ENCODE data around the gene SUSD3.
"Not testable (repeated sequence)": the region's sequence is repeated elsewhere in the genome, so short reads cannot be mapped to it uniquely, and the experiment has no call there.

Gene SUSD3

DNA sequence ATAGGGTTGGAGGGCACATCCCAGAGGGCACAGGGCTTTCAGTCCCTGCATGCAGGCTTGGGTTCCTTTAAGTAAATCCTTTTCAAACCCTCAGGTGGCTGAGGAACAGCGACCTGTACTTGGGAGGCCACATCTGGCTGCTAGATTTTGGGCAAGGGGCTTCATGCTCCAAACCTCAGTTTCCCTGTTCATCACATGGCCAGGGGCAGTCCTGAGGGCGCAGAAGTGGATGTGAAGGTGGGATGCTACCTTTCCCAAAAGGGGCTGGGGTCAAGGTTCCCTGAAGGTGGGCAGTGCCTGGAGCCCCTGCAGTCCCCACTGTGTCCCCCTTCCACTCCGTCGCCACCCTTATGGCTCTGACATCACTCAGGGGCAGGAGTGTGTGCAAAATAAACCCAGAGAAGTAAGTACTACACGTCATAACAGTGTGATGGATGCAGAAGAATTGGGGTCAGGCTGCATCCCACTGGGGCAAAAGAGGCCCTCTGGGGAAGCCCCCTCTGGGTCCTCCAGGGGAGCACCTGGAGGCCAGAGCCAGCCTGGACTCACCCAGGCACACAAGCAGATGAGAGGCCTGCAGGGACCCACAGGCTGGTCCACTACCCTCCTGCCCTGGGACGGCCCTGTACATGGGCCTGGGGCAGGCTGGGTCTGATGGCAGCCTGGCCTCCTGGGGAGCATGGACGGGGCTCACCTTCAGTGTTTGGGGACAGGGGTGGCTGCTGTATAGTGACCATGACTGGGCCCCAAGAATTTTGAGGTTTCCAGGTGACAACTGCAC lies 35.6 kb downstream of the SUSD3 start:
- DNase-seq (ENCODE audit: low spot score), result no peak

DNA sequence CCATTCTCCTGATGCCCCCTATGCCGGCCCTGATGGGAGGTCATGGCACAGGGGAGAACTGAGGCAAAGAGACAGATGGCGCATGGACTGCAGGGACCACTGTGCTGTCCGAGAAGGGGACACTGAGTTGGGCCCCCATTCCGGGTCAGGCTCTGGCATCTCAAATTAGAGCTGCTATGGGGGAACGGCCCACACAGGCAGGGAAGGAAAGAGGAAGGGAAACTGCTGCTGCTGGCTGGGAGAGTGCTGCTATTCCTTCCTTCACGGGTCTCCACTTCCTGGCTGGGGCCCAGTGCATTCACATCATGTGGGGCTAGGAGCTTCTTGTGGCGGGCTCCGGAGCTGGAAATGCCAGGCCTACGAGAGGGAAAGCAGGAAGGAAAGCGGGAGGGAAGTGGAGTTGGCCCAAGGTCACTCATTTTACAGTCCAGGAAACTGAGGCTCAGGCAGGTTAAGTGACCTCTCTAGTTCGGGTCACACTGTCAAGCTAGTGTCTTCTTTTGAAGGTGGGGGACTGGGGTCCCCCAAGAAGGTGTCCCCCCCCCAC lies 36.2 kb downstream of the SUSD3 start:
- DNase-seq (ENCODE audit: low spot score), result no peak

DNA sequence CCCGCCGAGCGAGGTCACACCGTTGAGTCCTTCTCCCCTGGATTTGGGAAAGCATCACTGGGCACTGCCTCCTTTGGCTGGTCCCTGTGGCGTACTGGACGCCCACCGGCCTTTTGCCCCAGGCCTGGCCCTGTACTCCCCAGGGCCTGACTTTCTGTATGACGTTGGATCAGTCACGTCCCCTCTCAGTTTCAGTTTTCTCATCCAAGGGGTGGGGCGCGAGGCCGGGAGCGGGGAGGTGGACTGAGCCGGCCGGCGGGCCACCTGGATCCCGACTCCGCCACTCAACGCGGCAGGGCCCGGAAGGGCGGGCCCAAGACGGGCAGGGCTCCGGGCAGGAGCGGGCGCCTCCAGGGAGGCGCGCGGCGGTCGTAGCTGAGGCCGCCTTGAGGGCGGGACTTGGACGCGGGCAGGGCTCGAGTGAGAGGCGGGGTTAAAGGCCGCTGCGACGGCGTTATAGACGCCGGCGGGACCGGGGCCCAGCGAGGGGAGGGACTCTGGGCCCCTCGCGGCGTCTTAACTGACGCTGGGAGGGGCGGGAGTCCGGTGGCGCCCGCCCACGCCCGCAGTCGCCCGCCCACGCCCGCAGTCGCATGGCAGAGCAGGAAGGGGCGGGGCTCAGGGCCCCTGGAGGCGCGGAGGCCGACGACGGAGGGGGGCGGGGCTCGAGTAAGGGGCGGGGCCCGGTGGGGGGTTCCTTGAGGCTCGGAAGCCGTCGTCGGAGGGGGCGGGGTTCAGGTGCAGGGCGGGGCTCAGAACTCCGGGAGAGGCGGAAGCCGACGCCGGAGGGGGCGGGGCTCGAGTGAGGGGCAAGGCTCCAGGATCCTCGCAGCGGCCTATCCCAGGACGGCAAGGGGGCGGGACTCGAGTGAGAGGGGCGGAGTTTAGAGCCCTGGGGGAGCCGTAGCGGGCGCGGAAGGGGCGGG lies 37.0 kb downstream of the SUSD3 start:
- DNase-seq (ENCODE audit: low spot score), result peak; percentile 100

DNA sequence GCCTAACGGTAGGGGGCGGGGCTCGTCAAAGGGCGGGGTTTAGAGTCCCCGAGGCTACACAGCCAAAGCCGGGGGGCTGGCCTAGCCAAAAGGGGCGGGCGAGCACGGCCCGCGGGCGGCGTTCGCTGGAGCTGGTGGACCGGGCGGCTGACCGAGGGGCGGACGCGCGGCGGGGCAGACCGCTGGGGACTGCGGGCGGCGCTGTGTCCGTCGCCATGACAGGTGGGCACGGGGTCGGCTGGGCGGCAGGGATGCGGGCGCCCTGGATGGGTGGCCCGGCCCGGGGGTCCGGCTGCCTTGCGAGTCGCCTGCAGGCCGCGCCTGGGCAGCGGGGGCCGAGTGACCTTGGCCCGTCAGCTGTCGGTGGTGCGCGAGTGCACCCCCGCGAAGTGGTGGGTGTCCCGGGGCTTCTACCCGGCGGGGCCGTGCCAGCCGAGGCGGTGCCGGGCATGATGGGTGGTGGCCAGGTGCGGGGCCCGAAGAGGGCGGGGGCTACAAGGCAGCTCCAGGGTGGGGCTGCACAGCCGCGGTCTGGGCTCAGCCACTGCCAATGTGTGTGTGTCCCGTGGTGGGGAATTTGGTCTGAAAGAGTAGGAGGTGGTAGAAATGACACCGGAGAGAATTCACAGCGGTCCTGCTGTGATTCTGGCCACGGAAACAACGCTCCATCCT lies 37.8 kb downstream of the SUSD3 start, which contains the start of gene CARD19:
Gene CARD19 (plus strand): TSS at position 87 of the 672 bp plus-strand sequence. CDS start 129 bp downstream, at position 216.
- peak; percentile 40 for DNase-seq (ENCODE audit: low spot score)

DNA sequence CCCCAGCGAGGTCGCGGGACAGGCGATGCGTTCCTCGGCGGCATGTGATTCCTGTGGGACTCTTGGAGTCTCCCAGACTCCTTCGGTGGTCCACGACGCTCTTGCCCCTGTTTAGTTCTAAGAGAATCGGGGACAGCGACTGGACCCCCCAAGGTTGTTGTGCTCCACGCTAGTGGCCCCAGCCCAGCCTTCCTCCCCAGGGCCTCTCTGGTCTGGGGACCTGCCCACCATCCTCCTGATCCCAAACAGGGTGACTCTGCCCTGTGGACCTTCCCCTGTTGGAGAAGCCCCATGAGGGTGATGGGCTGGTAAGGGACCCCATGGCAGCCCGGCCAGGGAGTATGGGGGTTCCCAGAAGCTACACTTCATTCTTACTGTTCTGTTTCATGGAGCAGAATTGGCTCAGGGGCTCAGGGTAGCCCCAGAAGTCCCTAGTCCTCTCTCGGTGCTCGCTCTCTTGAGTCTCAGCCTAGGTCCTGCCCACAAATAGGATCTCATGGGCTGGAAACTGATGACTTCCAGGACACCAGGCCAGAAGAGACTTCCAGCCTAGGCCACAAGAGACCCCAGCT lies 38.4 kb downstream of the SUSD3 start:
- DNase-seq (ENCODE audit: low spot score), result no peak

DNA sequence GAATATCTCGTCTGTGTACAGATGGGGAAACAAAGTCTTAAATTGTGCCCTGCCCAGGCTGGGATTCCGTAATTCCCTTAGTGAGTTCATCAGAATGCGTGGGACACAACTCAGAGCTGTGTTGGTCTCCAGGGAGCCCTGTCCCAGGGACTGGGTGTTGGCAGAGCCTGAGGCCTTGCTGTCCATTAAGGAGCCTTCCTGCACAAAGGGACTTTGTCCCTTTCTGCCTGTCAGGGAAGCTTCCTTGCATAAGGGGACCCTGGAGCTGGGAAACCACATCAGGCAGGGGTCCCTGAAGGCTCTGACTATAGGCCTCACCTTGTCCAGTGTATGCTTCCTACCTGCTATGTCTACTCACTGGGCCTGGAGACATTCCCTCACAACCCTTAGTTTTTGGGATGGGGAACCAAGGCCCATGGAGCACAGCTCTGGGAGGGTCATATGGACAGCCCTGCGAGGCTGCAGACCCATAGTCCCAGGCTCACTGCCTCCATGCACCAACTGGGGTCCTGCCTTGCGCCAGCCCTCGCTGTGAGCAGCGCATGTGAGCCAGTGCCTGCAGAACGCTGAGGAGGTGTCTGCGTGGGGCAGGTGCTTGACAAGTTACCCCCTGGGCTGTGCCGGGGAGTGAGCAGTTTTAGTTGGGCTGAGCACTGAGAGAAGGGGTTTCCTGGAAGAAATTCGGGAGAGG lies 39.2 kb downstream of the SUSD3 start:
- no peak for DNase-seq (ENCODE audit: low spot score)

DNA sequence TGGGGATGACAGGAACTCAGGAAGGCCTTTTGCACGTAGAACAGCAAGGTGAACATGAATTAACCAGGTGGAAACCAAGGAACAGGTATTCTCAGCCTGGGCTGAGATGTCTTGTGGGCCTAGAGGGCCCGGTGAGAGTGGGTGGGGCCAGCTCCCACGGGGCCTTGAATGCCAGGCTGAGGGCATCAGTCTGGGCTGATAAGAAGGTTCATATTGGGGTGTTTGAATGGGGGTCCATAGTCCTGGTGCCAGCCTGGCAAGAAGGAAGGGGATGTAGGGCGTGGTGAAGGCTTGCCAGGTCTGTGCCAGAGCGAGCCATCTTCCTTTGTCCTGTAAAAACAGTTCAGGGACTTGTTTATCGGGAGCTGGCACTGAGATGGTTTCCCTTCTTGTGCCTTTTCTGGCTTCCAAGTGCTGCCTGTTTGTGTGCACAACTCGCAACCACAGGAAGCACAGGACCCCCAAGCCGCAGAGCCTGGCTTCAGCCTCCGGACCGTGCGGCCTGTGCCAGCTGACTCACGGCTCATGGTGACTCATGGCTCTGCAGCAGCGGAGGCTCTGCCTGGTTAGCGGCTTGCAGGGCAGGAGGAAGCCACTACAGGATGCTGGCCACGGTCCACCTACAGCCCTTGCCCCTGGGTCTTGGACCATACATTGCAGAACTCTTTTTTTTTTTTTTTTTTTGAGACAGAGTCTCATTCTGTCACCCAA lies 39.9 kb downstream of the SUSD3 start:
- DNase-seq (ENCODE audit: low spot score), result peak; percentile 71

DNA sequence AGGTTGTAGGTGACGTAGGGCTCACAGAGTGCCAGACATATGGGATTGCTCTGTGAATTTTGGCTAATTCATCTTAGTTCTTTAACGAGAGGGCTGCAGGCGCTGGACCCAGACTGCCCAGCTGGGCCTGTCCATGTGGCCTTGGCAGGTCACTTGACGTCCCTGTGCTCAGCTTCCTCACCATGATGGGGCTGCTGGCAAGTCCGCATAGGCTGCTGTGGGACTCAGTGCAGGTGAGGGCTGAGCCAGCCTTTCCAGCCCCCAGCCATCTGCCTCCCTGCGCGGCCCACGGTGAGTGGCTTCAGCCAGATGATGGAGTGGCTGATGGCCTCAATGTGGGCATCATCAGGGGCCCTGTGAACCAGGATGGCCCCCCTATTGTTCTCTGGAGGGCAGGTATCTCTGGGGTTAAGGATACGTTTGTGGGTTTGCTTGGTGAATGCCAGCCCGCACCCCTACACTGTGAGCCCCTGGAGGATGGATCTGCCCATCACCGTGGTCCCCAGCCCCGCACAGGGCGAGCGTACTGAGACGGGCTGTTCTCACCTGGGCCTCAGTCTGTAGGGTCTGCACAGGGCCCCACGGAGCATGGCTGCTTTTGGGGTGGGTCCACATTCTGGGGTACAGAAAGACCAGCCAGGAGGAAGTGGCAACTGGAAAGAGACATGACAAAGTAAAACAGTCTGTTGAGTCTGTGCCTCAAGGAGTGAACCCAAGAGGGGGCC lies 41.2 kb downstream of the SUSD3 start:
- no peak for DNase-seq (ENCODE audit: low spot score)

DNA sequence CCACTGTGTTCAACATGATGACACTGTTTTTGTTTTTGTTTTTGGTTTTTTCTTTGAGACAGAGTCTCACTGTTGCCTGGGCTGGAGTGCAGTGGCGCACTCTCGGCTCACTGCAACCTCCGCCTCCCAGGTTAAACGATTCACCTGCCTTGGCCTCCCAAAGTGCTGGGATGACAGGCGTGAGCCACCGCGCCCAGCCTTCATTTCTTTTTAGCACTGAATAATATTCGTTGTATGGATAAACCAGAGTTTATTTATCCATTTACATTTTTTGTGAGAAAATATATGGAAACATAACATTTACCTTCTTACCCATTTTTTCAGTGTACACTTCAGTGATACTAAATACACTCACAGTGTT lies 41.8 kb downstream of the SUSD3 start:
- DNase-seq (ENCODE audit: low spot score), result no peak

DNA sequence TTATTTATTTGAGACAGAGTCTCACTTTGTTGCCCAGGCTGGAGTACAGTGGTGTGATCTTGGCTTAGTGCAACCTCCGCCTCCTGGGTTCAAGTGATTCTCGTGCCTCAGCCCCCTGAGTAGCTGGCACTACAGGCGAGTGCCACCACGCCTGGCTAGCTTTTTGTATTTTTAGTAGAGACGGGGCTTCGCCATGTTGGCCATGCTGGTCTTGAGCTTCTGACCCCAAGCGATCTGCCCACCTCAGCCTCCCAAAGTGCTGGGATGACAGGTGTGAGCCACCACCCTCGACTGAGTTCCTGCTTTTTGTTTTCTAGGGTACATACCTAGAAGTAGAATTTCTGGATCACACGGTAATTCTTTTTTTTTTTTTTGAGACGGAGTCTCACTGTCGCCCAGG lies 42.6 kb downstream of the SUSD3 start:
- not testable (repeated sequence) for DNase-seq (ENCODE audit: low spot score)

DNA sequence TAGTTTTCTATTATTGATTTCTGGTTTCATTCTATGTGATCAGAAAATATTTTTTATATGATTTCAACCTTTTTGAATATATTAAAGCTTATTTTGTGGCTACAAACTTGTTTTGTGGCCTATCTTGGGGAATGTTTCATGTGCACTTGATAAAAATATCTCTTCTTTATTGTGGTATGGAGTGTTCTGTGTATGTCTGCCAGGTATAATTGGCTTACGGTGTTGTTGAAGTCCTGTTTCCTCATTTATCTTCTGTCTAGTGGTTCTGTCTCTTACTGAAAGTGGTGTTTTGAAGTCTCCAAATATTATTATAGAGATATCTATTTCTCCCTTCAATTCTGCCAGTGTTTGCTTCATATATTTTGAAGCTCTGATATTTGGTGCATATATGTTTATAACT lies 47.1 kb downstream of the SUSD3 start:
- no peak for DNase-seq (ENCODE audit: low spot score)

DNA sequence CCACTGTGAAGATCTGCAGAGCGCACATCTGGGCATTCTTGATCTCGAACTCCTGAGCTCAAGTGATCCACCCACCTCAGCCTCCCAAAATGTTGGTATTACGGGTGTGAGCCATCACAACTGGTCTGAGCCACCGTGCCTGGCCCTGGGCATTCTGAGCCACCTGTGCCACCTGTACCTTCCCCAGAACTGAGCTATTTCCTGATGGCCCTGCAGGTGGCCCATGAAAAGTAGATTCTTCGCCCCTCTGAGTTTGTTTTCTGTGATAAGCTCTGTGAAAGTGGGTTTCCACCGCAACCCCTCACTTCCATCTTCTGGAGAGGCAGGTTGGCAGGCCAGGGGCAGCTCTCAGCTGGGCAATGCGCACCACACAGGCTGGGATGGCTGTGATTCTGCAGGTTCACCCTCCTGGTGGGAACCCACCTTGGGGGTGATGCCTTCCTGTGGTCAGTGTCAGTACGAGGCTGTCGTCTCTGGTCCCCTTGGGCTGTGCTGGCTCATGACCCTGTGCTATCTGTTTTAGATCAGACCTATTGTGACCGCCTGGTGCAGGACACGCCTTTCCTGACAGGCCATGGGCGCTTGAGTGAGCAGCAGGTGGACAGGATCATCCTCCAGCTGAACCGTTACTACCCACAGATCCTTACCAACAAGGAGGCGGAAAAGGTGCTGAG lies 48.8 kb downstream of the SUSD3 start:
- DNase-seq (ENCODE audit: low spot score), result no peak

DNA sequence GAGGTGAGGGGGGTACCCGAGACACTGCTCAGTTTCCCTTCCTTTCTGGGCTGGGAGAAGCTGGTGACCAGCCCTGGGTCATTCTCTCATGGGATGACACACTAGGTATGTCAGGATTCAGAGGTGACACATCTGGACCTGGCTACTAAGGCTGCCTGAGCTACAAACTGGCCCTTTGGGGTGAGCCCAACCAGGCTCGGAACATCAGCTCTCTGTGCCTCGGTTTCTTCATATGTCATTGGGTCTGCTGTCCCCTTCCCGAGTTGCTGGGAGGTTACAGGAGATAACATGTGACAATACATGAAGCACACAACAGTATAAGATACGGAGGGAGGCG lies 49.3 kb downstream of the SUSD3 start:
- no peak for DNase-seq (ENCODE audit: low spot score)

DNA sequence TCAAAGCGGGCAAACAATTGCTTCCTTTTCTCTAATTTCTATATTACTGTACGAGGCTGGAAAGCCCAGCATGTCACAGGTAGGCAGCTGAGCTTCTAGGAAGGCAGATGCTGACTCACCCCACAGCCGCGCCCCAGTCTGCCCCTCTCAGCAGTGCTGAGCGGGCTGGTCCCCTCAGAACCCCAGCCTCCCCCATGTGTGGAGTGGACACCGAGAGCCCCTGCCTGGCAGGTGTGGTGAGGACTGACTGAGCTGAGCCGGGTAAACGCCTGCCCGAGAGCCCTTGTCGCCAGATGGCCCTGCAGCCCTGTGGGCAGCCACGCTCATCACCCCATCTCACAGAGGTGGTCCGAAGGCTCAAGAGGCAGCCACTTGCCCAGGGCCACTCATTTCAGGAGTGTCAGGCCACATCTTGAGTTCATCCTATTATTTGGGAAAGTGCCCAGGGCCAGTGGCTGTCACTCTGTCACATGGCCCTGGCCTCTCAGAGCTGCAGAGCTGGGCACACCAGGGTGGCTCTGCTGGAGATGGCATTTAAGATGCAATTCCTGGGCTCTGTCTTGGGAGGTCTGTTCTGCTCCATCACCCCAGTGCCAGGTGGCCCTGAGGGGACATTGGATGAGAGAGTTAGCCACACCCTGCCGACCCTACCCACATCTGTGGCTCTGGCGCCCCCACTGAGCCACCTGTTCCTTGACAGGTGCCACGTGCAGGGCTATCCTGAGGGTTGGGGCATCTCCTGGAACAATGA lies 50.0 kb downstream of the SUSD3 start:
- DNase-seq (ENCODE audit: low spot score), result peak; percentile 57

DNA sequence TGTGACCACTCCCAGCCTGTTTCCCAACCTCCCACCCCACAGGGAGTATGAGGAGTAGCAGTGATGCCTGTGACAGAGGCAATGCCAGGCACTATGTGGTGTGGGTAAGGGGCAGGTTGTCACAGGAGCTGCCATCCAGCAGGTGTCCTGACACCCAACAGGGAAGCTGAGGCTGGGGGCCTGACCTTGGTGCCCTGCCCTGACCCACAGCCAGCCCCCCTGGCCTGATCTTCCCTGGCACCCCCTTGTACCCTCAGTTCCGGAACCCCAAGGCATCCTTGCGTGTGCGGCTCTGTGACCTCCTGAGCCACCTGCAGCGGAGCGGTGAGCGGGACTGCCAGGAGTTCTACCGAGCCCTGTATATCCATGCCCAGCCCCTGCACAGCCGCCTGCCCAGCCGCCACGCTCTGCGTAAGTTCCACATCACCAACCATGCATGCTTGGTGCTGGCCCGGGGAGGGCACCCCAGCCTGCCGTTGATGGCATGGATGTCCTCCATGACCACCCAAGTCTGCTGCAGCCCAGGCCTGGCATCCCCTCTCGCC lies 51.9 kb downstream of the SUSD3 start:
- DNase-seq (ENCODE audit: low spot score), result no peak

DNA sequence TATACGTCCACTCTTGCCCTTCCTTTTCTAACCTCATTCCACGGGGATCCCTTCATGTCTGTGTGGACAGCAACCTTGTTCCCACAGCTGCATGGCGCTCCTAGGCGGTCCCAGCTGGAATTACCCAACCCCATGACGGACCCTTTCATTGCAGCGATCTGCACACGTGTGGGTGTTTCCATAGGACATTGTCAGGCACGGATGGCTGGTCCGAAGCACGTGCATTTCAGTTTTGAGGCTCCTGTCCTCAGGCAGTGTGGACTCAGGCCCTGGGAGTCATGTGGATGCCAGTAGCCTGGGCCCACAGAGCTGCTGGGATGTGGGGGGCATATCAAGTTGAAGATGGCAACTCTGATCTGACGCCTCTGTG lies 52.5 kb downstream of the SUSD3 start:
- no peak for DNase-seq (ENCODE audit: low spot score)

DNA sequence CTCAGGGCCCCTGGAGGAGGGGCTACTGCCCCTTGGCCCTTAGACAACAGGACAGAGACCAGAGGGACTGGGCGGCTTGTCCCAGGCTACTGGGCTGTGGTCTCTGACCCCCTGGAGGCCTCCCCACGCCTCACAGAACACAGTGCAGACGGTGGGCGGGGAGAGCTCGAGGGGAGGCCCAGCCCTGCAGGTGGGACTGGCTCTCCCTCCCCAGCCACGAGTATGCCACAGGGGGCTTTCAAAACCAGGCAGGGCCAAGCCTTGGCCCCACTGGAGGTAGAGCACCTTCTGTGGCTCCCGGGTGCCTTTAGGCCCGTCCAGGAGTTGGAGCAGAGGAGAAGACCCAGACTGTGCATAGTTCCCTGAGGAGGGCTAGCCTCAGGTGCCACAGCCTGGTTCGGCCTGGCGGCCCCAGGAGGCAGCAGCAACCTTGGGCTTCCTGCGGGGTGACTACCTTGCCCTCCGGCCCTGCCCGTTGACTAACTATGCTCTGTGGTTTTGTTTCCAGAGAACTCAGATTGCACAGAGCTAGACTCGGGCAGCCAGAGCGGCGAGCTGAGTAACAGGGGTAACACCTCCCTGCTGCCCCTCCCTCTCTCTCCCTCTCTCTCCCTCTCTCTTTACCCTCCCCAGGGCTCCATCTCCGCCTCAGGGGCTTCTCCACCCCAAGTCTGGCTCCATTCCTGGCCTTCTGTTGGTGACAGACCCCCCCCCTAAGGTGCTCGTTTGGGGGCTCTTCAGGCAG lies 53.0 kb downstream of the SUSD3 start:
- DNase-seq (ENCODE audit: low spot score), result no peak

Data from CD4-positive, alpha-beta T cell treated with Interleukin-2 at 100 ng/mL for 4 hours (primary cell).